Panc1 (cell line): ENCODE results near the gene AGAP1. TPM values are rescaled to one million over a fixed set of nuclear protein-coding genes. Genes with fewer than 3 reads are reported as not detected.

Experiments used
- ATAC-seq: fragments of 200-7000 bp; cut with Tn5 transposase; 2 replicates; pipeline ENCODE4 v1.9.1; 2020; ENCODE audit warnings: mild to moderate bottlenecking, moderate library complexity
- BruUV-seq: library from RNA; stranded (reverse); fragments of 400-500 nt; replicated peaks from 2 replicates; lab custom pipeline; 2021; lab: Mats Ljungman, UMichigan
- CTCF ChIA-PET: fragments of 300-600 bp; sonication (Branson Sonifier 250); formaldehyde crosslinking; loops from one replicate; lab custom pipeline; 2022; ENCODE audit warnings: antibody characterized with exemption; lab: Charles Lee
- POLR2A ChIA-PET: fragments of 300-600 bp; sonication (Branson Sonifier 250); formaldehyde crosslinking; loops from one replicate; lab custom pipeline; 2022; ENCODE audit warnings: antibody characterized with exemption; lab: Charles Lee
- DNase-seq: peaks from one replicate; pipeline ENCODE4 v3.0.0-alpha.2; 2010; ENCODE audit warnings: low read depth, low spot score
- H3K27ac ChIP-seq: 2 replicates; pipeline ENCODE4 v1.5.1; 2011; ENCODE audit warnings: mild to moderate bottlenecking, low read length, inconsistent platforms
- H3K27me3 ChIP-seq: fragments of 200-500 bp; sonication (Bioruptor generic); 2 replicates; pipeline ENCODE4 v1.6.0; 2014; ENCODE audit warnings: low read length, inconsistent platforms; ENCODE audit not compliant: control insufficient read depth, insufficient read depth
- H3K36me3 ChIP-seq: fragments of 200-500 bp; sonication (Bioruptor generic); 2 replicates; pipeline ENCODE4 v1.5.1; 2014; ENCODE audit warnings: inconsistent platforms, mild to moderate bottlenecking, low read length, moderate library complexity; ENCODE audit not compliant: control insufficient read depth, insufficient read depth
- H3K4me1 ChIP-seq: 2 replicates; pipeline ENCODE4 v1.5.1; 2011; ENCODE audit warnings: inconsistent platforms, mild to moderate bottlenecking, low read length, moderate library complexity; ENCODE audit not compliant: control insufficient read depth, insufficient read depth
- H3K4me3 ChIP-seq, 2 experiments: 2 replicates each; pipeline ENCODE4 v1.5.1; 2011 to 2012; ENCODE audit warnings: low read depth in 2 of 2, low read length in 2 of 2, mild to moderate bottlenecking in 2 of 2, inconsistent platforms in 1 of 2, moderate library complexity in 1 of 2
- H3K9me3 ChIP-seq: fragments of 200-500 bp; sonication (Bioruptor generic); 2 replicates; pipeline ENCODE4 v1.5.1; 2014; ENCODE audit warnings: low read depth, mild to moderate bottlenecking, inconsistent platforms, low read length, moderate library complexity; ENCODE audit not compliant: control insufficient read depth, insufficient read depth
- CTCF ChIP-seq: fragments of 450-650 bp; IDR thresholded peaks from 2 replicates; pipeline ENCODE4 v1.5.1; 2017; ENCODE audit warnings: mild to moderate bottlenecking
- POLR2AphosphoS5 ChIP-seq: IDR thresholded peaks from 2 replicates; pipeline ENCODE4 v1.6.1; 2012; ENCODE audit warnings: mild to moderate bottlenecking, low read depth, low read length, moderate library complexity
- REST ChIP-seq, 2 experiments: IDR thresholded peaks; 2 replicates each; pipeline ENCODE4 v1.6.1; 2011 to 2012; ENCODE audit warnings: low read depth in 2 of 2, control low read depth in 1 of 2, low read length in 1 of 2, mild to moderate bottlenecking in 1 of 2, moderate library complexity in 1 of 2; ENCODE audit not compliant: insufficient read depth in 1 of 2
- SIN3A ChIP-seq: IDR thresholded peaks from 2 replicates; pipeline ENCODE4 v1.6.1; 2012; ENCODE audit warnings: low read depth, mild to moderate bottlenecking, low read length, moderate library complexity, borderline replicate concordance; ENCODE audit not compliant: insufficient read depth
- TCF7L2 ChIP-seq: IDR thresholded peaks from 2 replicates; pipeline ENCODE4 v1.6.1; 2011; ENCODE audit warnings: mild to moderate bottlenecking, low read depth, low read length, inconsistent platforms
- in situ Hi-C: cut with HindIII; loops from 2 replicates; pipeline ENCODE4 v1.10.0; 2016; ENCODE audit warnings: low sequenced_read_pairs, low pct_unique_long_range_greater_than_20kb
- intact Hi-C: fragments of 100-400 bp; cut with micrococcal nuclease; formaldehyde crosslinking; loops from one replicate; pipeline ENCODE4 v1.10.0; 2022; ENCODE audit not compliant: unreplicated experiment
- total RNA-seq: library from RNA; stranded (reverse); gene quantifications from one replicate; pipeline ENCODE4 v1.2.1, GENCODE V29; 2021; ENCODE audit not compliant: unreplicated experiment

AGAP1 gene
- total RNA-seq, 1 experiment from 2014 or later, result 38.9 TPM

GRCh38 chr2:235556086-235556485 is 62.2 kb downstream of the AGAP1 start:
- H3K4me3 ChIP-seq, result no peak overlapping the region
- no TSS peak for BruUV-seq
- no peak overlapping the region for H3K27ac ChIP-seq
- in situ Hi-C loops (no loop called here), intact Hi-C loops (no loop called here)
- DNase-seq (no peak), ATAC-seq (no peak)
- ChIA-PET CTCF (no interaction called here), POLR2A (no interaction called here)
- H3K27me3 ChIP-seq, result no peaks in the 10 kb centered on the region
- peaks cover 10% of the 10 kb centered on the region for H3K4me1 ChIP-seq
- H3K36me3 ChIP-seq, result no peaks in the 10 kb centered on the region
- no peaks in the 10 kb centered on the region for H3K9me3 ChIP-seq
- TF ChIP-seq REST (IDR thresholded peaks at IDR 0.05; ENCODE audit: insufficient read depth in 1 of 2, low read depth in 2 of 2, low read length in 1 of 2) (no peak), POLR2AphosphoS5 (no peak), CTCF (no peak), TCF7L2 (no peak), SIN3A (no peak)

- intact Hi-C loops (no loop called here), in situ Hi-C loops (no loop called here)
- no peaks in the 10 kb centered on the region for H3K9me3 ChIP-seq
- H3K27ac ChIP-seq, result no peak overlapping the region
- no peaks in the 10 kb centered on the region for H3K27me3 ChIP-seq
- no TSS peak for BruUV-seq
- CTCF ChIA-PET, result no interaction called here
- H3K36me3 ChIP-seq, result no peaks in the 10 kb centered on the region
- H3K4me3 ChIP-seq, result no peak overlapping the region
- TF ChIP-seq POLR2AphosphoS5, result no peak
- TF ChIP-seq TCF7L2, result no peak
- no peak for TF ChIP-seq SIN3A
- no peak for TF ChIP-seq REST (IDR thresholded peaks at IDR 0.05; ENCODE audit: insufficient read depth in 1 of 2, low read depth in 2 of 2, low read length in 1 of 2)
- TF ChIP-seq CTCF, result no peak
- peaks cover 4% of the 10 kb centered on the region for H3K4me1 ChIP-seq
- no peak for ATAC-seq
- POLR2A ChIA-PET, result no interaction called here
- DNase-seq, result no peak
Measured at GRCh38 chr2:235556901-235557300, 63.1 kb downstream of the AGAP1 start.
